Measurements from ENCODE around the gene CCDC171.

GRCh38 chr9:15525958-15526357 lies 26.9 kb upstream of the CCDC171 start:
- TF ChIP-seq MEIS2 (CRISPR knock-in tag; IDR thresholded peaks at IDR 0.05) (no peak), ZNF33B (CRISPR knock-in tag; IDR thresholded peaks at IDR 0.05) (no peak), MAX (IDR thresholded peaks at IDR 0.05) (no peak), UBTF (CRISPR knock-in tag; IDR thresholded peaks at IDR 0.05) (no peak), PRDM4 (CRISPR knock-in tag; IDR thresholded peaks at IDR 0.05; ENCODE audit: borderline replicate concordance) (no peak), GABPA (IDR thresholded peaks at IDR 0.05; ENCODE audit: low read depth, low read length) (no peak), GABPA (CRISPR knock-in tag; IDR thresholded peaks at IDR 0.05; ENCODE audit: low read depth) (no peak), RFX3 (CRISPR knock-in tag; IDR thresholded peaks at IDR 0.05) (no peak), ZNF335 (CRISPR knock-in tag; IDR thresholded peaks at IDR 0.05) (no peak), RNF2 (conservative IDR thresholded peaks at IDR 0.05; ENCODE audit: low read depth) (no peak), ZNF234 (CRISPR knock-in tag; conservative IDR thresholded peaks at IDR 0.05) (no peak), ZKSCAN8 (CRISPR knock-in tag; IDR thresholded peaks at IDR 0.05; ENCODE audit: borderline replicate concordance) (no peak)

All from HepG2 (cell line).